ENCODE data around the gene MOK.
"Not testable (repeated sequence)": the region's sequence is repeated elsewhere in the genome, so short reads cannot be mapped to it uniquely, and the experiment has no call there.

The MOK gene

GRCh38 chr14:102304611-102305506 lies at the start of gene MOK:
MOK (minus strand) TSS chr14:102305164; CDS start chr14:102304968, 196 bp downstream.
- DNase-seq (ENCODE audit: low read depth): peak; percentile 92

- no peak for DNase-seq (ENCODE audit: low read depth)
Measured at GRCh38 chr14:102353126-102353619, 48.2 kb upstream of the MOK start.

- DNase-seq (ENCODE audit: low read depth): no peak
Measured at GRCh38 chr14:102352213-102352612, 47.2 kb upstream of the MOK start.

- DNase-seq (ENCODE audit: low read depth): not testable (repeated sequence)
Measured at GRCh38 chr14:102351593-102351992, 46.6 kb upstream of the MOK start.

- no peak for DNase-seq (ENCODE audit: low read depth)
Measured at GRCh38 chr14:102351023-102351422, 46.1 kb upstream of the MOK start.

GRCh38 chr14:102348376-102348775 lies 43.4 kb upstream of the MOK start:
- DNase-seq (ENCODE audit: low read depth): no peak

- DNase-seq (ENCODE audit: low read depth): no peak
Measured at GRCh38 chr14:102346645-102347044, 41.7 kb upstream of the MOK start.

- no peak for DNase-seq (ENCODE audit: low read depth)
Measured at GRCh38 chr14:102345232-102345631, 40.3 kb upstream of the MOK start.

GRCh38 chr14:102344485-102344884 lies 39.5 kb upstream of the MOK start:
- no peak for DNase-seq (ENCODE audit: low read depth)

GRCh38 chr14:102344084-102344483 lies 39.1 kb upstream of the MOK start:
- no peak for DNase-seq (ENCODE audit: low read depth)

- no peak for DNase-seq (ENCODE audit: low read depth)
Measured at GRCh38 chr14:102342238-102342637, 37.3 kb upstream of the MOK start.

- no peak for DNase-seq (ENCODE audit: low read depth)
Measured at GRCh38 chr14:102341566-102341965, 36.6 kb upstream of the MOK start.

- no peak for DNase-seq (ENCODE audit: low read depth)
Measured at GRCh38 chr14:102338724-102339123, 33.8 kb upstream of the MOK start.

- no peak for DNase-seq (ENCODE audit: low read depth)
Measured at GRCh38 chr14:102335163-102335562, 30.2 kb upstream of the MOK start.

GRCh38 chr14:102333795-102334705 lies 29.1 kb upstream of the MOK start:
- DNase-seq (ENCODE audit: low read depth): no peak

- no peak for DNase-seq (ENCODE audit: low read depth)
Measured at GRCh38 chr14:102333390-102333789, 28.4 kb upstream of the MOK start.

- no peak for DNase-seq (ENCODE audit: low read depth)
Measured at GRCh38 chr14:102330806-102331205, 25.8 kb upstream of the MOK start.

GRCh38 chr14:102329381-102329780 lies 24.4 kb upstream of the MOK start:
- not testable (repeated sequence) for DNase-seq (ENCODE audit: low read depth)

GRCh38 chr14:102326583-102326982 lies 21.6 kb upstream of the MOK start:
- no peak for DNase-seq (ENCODE audit: low read depth)

GRCh38 chr14:102325791-102326345 lies 20.9 kb upstream of the MOK start:
- DNase-seq (ENCODE audit: low read depth): no peak

GRCh38 chr14:102323102-102323501 lies 18.1 kb upstream of the MOK start:
- DNase-seq (ENCODE audit: low read depth): no peak
